Mesothelial cell of epicardium (in vitro differentiated cells): ENCODE data around the gene PORCN. TPM values are rescaled to one million over a fixed set of nuclear protein-coding genes. Genes with fewer than 3 reads are reported as not detected.
"Not testable (repeated sequence)": the region's sequence is repeated elsewhere in the genome, so short reads cannot be mapped to it uniquely, and the experiment has no call there.

Experiments
- DNase-seq, 2 experiments: peaks; one replicate each; pipeline ENCODE4 v3.0.0; 2021; ENCODE audit warnings: low spot score in 2 of 2; ENCODE audit not compliant: unreplicated experiment in 2 of 2
- H3K27ac Mint-ChIP-seq: 2 replicates; pipeline ENCODE4 v1.8.0; 2021; ENCODE audit warnings: mixed read lengths
- H3K27me3 Mint-ChIP-seq: 2 replicates; pipeline ENCODE4 v1.8.0; 2021; ENCODE audit warnings: low read depth, mixed read lengths
- H3K36me3 Mint-ChIP-seq: 2 replicates; pipeline ENCODE4 v1.8.0; 2021; ENCODE audit warnings: mixed read lengths
- H3K4me1 Mint-ChIP-seq: 2 replicates; pipeline ENCODE4 v1.8.0; 2021; ENCODE audit warnings: mixed read lengths
- H3K4me3 Mint-ChIP-seq: 2 replicates; pipeline ENCODE4 v1.8.0; 2021; ENCODE audit warnings: mild to moderate bottlenecking, moderate library complexity, mixed read lengths
- H3K9me3 Mint-ChIP-seq: 2 replicates; pipeline ENCODE4 v1.8.0; 2021; ENCODE audit warnings: mixed read lengths
- CTCF ChIP-seq: fragments of 200-600 bp; sonication (generic); IDR thresholded peaks from one replicate; pipeline ENCODE4 v1.5.0; 2021; ENCODE audit warnings: antibody characterized with exemption; ENCODE audit not compliant: unreplicated experiment
- total RNA-seq: library from RNA; stranded (reverse); gene quantifications from 3 replicates; pipeline ENCODE4 v1.2.1, GENCODE V29; 2021

PORCN gene
- total RNA-seq, 1 donor from 2014 or later, result 10.1 TPM

GRCh38 chrX:48522291-48522690, 13.5 kb downstream of the PORCN start:
- H3K27ac Mint-ChIP-seq, result peak overlapping the region; percentile 82
- no peaks in the 10 kb centered on the region for H3K27me3 Mint-ChIP-seq
- TF ChIP-seq CTCF, result no peak
- H3K4me3 Mint-ChIP-seq, result peak overlapping the region; percentile 82
- H3K9me3 Mint-ChIP-seq, result peaks cover 11% of the 10 kb centered on the region
- peaks cover 6% of the 10 kb centered on the region for H3K4me1 Mint-ChIP-seq
- H3K36me3 Mint-ChIP-seq, result peaks cover 7% of the 10 kb centered on the region
- no peak for DNase-seq

GRCh38 chrX:48523682-48524081, 14.9 kb downstream of the PORCN start:
- Mint-ChIP-seq H3K36me3 (peaks cover 12% of the 10 kb centered on the region), H3K9me3 (peaks cover 17% of the 10 kb centered on the region), H3K27ac (no peak overlapping the region), H3K27me3 (no peaks in the 10 kb centered on the region), H3K4me1 (peaks cover 6% of the 10 kb centered on the region), H3K4me3 (peak overlapping the region; percentile 37)
- TF ChIP-seq CTCF, result no peak
- DNase-seq, result no peak

GRCh38 chrX:48525853-48526252, 17.1 kb downstream of the PORCN start:
- H3K9me3 Mint-ChIP-seq, result peaks cover 16% of the 10 kb centered on the region
- H3K4me3 Mint-ChIP-seq, H3K4me1 Mint-ChIP-seq, DNase-seq, H3K27me3 Mint-ChIP-seq, H3K27ac Mint-ChIP-seq: not testable (repeated sequence)
- H3K36me3 Mint-ChIP-seq, result peaks cover 14% of the 10 kb centered on the region

- no peak overlapping the region for H3K27ac Mint-ChIP-seq
- DNase-seq, result no peak
- H3K36me3 Mint-ChIP-seq, result peaks cover 13% of the 10 kb centered on the region
- H3K27me3 Mint-ChIP-seq, result no peaks in the 10 kb centered on the region
- H3K4me3 Mint-ChIP-seq, result no peak overlapping the region
- peaks cover 34% of the 10 kb centered on the region for H3K9me3 Mint-ChIP-seq
- no peak for TF ChIP-seq CTCF
- no peaks in the 10 kb centered on the region for H3K4me1 Mint-ChIP-seq
These were observed 21.9 kb downstream of the PORCN start for GRCh38 chrX:48530736-48531135.

GRCh38 chrX:48531358-48531959, 22.7 kb downstream of the PORCN start:
- Mint-ChIP-seq H3K4me3 (no peak overlapping the region), H3K36me3 (peaks cover 13% of the 10 kb centered on the region), H3K27me3 (no peaks in the 10 kb centered on the region), H3K9me3 (peaks cover 33% of the 10 kb centered on the region), H3K4me1 (no peaks in the 10 kb centered on the region), H3K27ac (no peak overlapping the region)
- no peak for TF ChIP-seq CTCF
- DNase-seq, result no peak

- peaks cover 30% of the 10 kb centered on the region for H3K9me3 Mint-ChIP-seq
- no peak for TF ChIP-seq CTCF
These were observed 23.4 kb downstream of the PORCN start for GRCh38 chrX:48532161-48532560.

More at GRCh38 chrX:48532161-48532560, 23.4 kb downstream of the PORCN start:
- no peak overlapping the region for H3K4me3 Mint-ChIP-seq
- no peaks in the 10 kb centered on the region for H3K27me3 Mint-ChIP-seq
- DNase-seq, result no peak
- no peak overlapping the region for H3K27ac Mint-ChIP-seq
- H3K4me1 Mint-ChIP-seq, result no peaks in the 10 kb centered on the region
- peaks cover 10% of the 10 kb centered on the region for H3K36me3 Mint-ChIP-seq
